HG02885 (cell line): ENCODE measurements around the gene CEMIP.

ENCODE experiments used
- ATAC-seq: cut with Tn5 transposase; IDR thresholded peaks from one replicate; pipeline ENCODE4 v1.9.1; 2021; ENCODE audit warnings: mild to moderate bottlenecking; ENCODE audit not compliant: unreplicated experiment, poor library complexity

Gene CEMIP

DNA sequence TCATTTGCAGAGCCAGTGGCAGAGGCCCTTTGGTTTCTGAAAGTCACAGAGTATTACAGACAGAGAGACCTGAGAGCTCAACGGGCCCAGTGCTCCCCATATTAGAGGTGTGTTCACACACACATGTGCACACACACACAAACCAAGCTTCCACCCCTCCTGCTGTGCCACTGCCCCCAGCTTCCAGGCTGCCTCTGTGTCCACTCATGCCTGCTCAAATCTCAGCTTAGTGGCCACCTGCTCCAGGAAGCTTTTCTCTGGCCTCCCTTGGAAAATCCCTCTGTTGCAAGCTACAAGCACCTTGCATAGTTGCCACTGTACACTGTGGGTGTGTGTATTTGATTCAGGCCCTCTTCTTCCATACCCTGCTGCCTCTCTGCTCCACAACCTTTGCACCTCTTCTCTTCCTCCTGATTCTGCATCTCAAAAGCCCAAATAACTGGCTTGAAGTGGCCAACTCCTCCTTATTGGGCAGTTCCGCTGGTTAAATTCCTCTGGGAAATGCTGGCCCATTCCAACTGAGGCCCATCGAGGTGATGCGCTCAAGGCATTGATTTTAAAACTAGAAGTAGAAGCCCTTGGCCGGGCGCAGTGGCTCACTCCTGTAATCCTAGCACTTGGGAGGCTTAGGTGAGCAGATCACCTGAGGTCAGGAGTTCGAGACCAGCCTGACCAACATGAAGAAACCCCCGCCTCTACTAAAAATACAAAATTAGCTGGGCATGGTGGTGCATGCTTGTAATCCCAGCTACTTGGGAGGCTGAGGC is 187.4 kb downstream of the CEMIP start:
- no peak for ATAC-seq

DNA sequence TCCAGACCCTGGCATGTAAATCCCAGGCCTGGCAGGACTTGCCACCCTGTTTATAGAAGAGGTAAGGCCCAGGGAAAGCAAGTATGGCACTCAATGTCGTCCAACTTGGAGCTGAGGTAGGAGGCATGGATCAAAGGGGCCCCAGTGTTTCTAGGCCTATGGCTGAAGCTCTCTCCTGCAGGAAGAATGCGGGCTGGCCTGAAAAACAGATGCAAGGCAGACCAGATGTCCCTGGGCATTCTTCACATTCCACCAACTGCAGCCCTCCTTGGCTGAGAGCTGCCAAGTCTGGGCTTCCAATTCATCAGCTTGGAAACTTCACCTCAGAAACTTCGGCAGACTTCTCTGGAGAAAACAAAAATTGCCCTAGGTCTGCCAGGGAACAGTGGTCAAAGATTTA is 188.3 kb downstream of the CEMIP start:
- ATAC-seq: no peak

DNA sequence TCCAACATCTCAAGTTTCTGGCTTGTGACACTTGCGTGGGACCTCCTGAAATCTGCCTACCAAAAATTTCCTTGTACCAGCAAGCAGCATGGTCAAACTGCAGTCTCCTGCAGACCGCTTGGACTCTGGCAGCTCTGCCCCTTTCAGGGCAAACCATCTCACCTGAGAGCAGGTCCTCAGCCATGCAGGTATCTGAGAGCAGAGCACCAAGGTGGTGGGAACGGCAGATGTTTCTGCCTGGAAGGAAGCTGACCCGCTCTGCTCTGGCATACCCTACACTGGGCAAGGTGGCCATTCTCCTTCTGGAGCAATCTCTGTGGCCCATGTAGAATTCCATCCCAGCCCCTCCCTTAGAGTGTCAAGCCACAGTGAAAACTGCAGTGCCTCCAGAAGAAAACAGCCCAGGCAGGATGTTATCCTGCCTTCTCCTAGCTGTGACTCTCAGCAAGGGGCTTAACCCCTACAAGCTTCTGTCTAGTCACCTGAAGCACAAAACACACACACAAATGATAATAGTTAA is 188.9 kb downstream of the CEMIP start:
- no peak for ATAC-seq

DNA sequence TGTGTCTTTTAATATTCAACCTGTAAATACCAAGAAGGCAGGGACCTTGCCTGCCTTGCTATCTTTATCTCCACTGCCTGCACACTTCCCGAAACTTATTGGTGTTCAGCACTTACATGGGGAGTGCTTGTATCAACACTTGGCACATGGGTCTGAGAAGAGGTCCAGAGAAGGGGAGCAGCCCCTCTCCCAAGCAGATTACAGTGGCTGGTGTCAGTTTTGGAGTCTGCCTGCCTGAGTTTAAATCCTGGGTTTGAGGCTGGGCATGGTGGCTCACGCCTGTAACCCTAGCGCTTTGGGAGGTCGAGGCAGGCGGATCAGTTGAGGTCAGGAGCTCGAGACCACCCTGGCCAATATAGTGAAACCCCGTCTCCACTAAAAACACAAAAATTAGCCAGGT is 190.1 kb downstream of the CEMIP start:
- no peak for ATAC-seq

DNA sequence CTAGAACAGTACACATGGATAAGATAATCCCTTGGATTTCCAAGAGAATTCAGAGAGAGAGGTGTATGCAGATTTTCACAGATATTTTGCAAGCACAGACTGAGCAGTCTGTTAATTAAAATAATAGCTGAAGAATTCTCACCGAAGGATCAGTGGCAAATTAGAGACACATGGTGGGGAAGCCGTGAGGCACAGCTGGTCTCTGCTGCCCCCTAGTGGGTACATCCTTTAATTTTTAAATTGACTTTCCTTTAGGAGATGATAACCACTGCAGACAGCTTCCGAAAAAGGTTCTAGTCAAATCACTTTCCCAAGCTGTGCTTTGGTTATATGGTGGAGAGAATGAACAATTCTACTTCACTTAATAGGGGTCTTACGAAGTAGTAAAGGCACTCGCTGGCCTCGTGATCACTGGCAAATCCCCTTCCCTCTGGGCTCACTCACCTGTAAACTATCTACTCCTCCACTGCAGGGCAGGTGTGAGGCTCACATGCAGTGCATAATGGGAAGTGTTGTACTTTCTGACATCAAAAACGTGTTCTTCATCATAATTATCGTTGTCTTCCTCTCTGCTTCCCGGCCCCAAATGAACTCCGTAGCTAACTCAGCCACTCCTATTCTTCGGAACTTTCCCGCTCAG is 191.0 kb downstream of the CEMIP start:
- no peak for ATAC-seq

DNA sequence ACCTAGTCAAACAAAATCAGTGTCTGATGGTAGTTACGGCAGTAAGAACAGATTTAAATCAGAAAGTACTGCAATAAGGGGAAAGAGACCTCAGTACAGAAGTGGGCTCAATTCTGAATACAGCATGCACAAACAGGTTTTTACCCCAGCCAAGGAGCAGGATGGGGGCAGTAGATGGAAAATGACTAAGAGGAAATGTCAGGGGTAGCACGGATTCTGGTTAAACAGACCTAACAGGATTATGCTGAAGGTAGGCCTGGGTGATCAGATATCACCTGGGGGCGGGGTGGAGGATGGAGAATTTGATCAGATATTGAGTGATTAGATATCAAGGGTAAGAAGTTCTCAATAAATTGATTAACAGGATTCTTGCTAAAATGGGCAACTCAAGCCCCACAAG is 191.5 kb downstream of the CEMIP start:
- ATAC-seq: no peak

DNA sequence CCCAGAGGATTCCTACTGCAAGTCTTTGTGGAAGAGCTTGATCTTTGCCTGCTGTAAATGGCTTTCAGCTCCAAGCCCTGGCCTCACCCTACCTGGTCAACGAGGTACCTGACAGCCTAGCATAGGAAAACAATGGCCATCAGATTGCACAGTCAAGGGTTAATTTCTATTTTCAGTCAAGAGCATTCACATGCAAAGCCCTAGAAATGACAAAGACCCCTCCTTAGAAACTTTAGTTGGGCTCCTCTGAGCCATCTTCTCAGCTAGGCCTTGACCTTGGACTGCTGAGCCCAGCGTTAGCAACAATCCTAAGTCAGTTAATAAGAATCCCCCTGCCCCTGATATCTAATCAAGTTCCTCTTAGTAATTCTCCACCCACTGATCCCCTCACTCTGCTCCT is 192.0 kb downstream of the CEMIP start:
- no peak for ATAC-seq

DNA sequence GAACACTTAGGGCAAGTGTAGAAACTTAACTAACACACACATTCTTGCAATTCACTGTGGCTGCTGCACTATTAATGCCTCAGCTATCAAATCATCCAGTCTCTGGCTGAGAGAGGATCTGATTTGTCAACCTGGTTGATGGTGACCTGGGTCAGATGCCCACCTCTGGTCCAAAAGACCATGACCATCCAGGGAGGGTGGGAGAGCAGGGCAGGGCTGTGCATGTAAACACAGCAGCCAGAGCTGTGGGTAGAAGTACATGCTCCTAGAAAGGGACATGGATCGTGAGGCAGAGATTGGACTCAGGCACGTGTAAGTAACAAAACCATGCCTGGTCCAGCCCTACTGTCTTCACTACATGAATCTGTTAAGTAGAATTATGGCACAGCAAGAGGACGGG is 193.1 kb downstream of the CEMIP start:
- no peak for ATAC-seq

DNA sequence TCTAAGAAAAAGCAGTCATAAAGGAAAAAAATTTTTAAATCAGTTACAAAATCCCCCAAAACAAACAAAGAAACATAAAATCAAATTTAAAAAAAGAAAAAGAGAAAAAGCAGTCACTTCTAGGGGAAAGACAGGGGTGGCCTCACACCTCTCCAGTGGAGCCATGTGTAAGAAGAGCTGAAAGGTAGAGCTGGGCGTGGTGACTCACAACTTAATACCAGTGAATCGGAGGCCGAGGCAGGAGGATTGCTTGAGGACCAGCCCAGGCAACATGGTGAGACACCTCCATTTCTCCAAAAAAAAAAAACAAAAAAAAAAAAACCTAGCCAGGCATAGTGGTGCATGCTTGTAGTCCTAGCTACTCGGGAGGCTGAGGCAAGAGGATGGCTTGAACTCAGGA is 195.7 kb downstream of the CEMIP start:
- no peak for ATAC-seq

DNA sequence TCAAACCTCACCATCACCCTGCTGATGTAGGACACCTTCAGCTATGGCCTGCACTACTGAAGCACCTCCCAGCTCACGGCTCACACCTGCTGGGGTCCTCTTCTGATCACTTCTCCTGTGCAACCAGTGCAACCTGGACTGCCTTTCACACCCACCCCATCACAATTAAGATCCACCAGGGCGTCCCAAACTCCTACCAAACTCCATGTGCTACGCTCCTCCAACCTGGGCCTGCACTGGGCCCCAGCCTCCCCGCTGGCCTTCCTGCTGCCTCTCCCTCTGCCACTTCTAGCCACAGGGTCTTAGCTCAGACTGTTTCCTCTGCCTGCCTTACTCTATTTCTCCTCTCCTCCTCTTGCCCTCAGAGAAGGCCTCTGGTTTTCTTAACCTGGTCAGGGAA is 197.7 kb downstream of the CEMIP start:
- no peak for ATAC-seq

DNA sequence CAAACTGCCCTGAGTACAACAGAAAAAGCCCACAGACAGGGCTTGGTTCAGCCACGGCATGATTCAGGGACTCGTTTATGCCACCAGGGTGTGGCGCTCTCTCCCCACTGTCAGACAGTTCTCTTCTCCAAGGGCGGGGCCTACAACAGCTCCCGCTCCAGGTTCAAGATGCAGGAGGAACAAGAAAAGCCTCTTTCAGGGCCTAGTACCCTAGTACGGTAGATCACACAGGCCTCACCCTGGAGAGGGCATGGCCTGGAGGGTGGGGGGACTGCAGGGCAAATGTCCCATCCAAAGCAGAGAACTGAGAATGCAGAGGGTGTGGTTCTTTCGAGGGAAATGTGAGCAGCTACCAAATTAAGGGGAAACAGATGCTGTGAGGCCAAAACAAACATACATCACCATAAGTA is 198.5 kb downstream of the CEMIP start:
- ATAC-seq: no peak

DNA sequence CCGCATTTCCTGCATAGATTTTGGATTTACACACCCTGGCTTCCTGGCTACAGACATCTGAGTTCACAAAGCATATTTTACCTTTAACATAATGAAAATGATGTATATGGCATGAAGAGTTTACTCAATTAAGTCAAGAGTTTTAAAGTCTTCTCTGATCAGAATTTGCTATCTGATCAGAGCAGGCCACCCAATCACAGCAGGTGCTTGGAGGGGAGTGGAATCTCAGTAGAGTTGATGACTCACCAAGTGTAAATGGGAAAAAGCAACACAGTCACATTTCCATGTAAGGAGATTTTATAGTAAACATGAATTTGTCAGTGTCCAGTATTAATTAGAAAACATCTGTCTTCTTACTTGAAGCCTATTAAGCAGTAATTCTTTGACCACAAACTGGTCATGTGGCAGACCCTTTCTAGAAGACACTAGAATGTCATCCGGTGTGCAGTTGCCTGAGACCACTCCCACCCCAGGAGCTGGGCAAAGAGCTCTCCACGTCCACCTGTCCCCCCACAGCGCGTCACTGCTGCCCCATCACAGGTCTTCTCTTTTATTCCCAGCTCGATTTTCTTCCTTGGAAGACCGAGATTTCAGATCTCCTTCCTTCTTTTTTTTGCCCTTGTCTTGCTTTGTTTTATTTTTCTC is 199.6 kb downstream of the CEMIP start:
- no peak for ATAC-seq

DNA sequence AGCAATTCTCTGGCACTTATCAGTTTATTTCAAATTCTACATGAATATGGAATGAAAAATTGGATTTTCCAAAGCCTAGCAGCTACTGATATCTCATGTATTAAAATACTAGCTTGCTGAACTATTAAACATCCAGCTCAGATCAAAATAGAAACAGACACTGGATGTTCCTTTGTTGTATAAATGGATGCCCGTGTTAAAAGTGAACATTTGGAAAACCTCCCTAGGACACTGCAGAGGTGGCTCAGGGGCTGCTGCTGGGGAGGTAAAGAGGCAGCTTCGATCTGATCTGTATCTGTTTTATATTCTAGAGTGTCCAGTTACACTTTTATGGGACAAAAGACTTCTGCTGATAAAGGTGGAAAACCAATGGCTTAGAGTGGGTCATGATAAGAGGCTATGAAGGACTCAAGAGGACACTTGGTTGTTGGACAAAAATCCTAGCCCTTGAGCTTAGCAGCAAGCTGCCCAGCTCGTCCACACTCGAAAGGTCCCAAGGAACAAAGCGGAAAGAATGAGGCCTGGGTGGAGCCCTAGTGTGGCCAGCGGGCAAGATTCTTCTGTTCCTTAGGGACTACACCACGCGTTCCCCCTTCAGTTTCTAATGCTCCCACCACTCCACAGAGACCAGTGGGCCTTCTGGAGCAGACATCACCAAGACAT is 200.5 kb downstream of the CEMIP start:
- ATAC-seq: no peak

DNA sequence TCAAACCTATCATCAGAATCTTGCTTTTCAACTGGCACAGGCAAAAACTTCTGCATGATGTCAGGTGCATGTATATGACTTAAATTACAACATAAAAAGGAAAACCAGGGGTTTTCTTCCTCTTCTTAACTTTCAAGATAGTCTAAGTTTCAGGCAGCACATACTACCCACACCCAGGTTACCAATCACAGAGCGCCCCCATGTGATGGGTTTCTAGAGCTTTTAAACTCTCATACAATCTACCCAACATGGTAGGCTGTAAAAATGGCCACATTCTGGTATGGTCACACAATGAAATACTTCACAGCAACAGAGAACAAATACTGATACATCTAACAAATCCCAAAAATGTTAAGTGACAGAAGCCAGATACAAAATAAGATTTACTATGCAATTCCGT is 203.0 kb downstream of the CEMIP start:
- ATAC-seq: peak; percentile 43

DNA sequence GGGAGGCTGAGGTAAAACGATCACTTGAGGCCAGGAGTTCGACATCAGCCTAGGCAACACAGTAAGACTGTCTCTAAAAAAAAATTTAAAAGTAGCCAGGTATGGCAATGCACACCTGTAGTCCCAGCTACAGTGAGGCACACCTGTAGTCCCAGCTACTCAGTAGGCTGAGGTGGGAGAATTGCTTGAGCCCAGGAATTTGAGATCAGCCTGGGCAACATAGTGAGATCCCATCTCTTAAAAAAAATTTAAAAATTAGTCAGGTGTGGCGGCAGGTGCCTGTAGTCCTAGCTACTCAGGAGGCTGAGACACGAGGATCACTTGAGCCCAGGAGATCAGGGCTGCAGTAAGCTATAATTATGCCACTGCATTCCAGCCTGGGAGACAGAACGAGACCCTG is 203.7 kb downstream of the CEMIP start:
- ATAC-seq: no peak

DNA sequence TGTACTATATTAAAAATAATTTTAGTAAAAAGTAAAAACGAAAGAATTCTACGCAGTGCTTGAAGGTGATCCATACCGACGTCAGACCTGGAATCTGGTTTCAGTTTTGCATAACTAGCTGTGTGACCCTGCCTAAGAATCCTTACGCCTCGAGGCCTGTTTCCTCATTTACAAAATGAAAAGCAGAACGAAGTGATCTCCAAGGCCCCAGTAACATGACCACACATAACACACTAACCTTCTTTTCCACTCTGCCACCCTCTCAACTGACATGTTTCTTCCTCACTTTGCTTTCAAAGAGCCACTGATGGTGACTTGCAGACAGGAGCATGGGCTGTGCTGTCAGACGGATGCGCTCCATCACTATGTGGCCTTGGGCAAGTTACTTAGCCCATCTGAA is 205.7 kb downstream of the CEMIP start:
- no peak for ATAC-seq

DNA sequence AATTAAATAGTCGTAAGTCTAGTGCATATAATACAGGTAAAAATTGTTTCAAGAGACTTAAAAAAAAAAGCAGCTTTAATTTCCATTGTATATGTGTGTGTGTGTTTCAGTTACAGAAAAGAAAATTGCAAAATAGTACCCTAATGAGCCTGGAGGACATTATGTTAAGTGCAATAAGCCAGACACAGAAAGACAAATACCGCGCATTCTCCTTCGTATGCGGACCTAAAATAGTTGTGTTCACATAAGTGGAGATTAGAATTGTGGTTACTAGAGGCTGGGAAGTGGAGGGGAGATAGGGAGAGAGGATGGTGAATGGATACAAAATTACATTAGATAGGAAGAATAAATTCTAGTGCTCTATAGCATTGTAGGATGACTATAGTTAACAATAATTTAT is 206.8 kb downstream of the CEMIP start:
- no peak for ATAC-seq

DNA sequence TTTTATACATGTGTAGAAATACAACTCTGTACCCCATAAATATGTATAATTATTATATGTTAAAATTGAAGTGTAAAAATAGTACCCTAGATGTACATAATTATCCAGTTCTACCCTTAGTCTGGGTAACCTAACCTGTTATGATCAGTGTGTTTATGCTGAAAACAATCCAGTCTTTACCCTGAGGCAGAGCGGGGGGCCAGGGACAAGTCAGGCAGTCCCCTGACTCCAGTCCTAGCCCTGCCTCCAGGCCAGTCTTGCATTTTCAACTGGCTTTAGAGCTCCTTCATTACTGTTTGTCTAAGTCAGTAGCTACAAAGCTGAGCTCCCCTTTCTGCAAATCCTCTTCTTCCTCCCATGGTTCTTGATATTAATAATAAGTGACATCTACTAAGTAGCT is 207.3 kb downstream of the CEMIP start:
- ATAC-seq: no peak

DNA sequence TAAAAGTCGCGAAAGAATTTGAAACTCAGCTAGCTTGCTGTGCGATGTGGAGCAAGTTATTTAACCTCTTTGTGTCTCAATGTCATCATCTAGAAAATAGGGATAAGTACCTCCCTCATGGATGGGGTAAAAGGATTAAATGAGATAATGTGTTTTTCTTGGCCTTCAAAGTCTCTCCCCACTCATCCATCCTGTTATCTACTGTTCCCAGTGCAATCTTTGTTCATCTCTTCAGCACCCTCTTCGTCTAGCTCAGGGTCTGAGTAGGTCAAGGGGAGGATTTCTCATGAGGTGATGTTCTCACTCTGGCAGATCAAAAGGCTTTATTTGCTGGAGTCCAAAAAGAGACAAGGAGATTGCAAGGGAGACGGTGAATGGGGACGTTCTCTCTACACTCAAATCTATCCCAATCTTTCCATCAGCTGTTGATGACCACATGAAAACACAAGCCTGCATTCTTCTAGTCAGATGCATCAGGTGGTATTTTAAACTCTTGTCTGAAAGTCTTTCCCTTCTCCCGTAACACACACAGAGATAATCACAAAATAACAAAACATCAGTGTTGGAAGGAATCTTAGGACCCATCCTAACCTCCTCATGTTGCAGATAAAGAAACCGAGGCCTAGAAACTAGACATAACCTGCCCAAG is 209.1 kb downstream of the CEMIP start:
- ATAC-seq: no peak

DNA sequence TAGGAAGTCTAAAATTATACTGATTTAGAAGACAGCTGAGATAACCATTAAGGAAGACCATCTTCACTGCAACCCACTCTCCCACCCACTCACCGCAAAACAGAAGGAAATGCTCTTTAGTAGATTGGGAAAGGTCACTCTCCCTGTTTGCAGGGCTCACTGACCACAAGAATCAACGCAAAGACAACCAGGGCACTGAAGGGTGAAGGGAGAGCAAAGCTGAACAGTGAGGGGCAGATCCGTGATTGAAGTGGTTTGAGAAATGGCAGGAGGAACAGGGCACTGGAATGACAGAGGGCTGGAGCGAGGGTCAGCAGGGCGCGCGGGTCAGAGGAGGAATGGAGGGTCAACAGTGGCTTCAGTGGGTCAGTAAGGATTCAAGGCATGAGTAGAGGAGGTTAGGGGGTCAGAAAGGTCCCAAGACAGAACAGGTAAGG is 209.9 kb downstream of the CEMIP start:
- peak; percentile 1 for ATAC-seq
